HepG2 (cell line): ENCODE data around the gene PRKAG1. TPM values are rescaled to one million over a fixed set of nuclear protein-coding genes. Genes with fewer than 3 reads are reported as not detected.

Experiments
- ARNT ChIP-seq: fragments of 450-650 bp; IDR thresholded peaks from 2 replicates; pipeline ENCODE4 v1.6.1; 2017
- DNMT3B ChIP-seq: conservative IDR thresholded peaks from 2 replicates; pipeline ENCODE4 v1.6.1; 2016; ENCODE audit warnings: missing biosample characterization, control low read depth
- FLYWCH1 ChIP-seq: sonication (generic); formaldehyde crosslinking; IDR thresholded peaks from 2 replicates; pipeline ENCODE4 v1.8.1; 2023; ENCODE audit warnings: mild to moderate bottlenecking, missing genetic modification reagents
- HCFC1 ChIP-seq: fragments of 150-350 bp; IDR thresholded peaks from 2 replicates; pipeline ENCODE4 v1.6.1; 2014; ENCODE audit warnings: low read depth, low read length
- HES4 ChIP-seq: sonication (generic); formaldehyde crosslinking; IDR thresholded peaks from 2 replicates; pipeline ENCODE4 v1.9.0; 2021; ENCODE audit warnings: mild to moderate bottlenecking, missing genetic modification reagents, borderline replicate concordance
- HHEX ChIP-seq: IDR thresholded peaks from 2 replicates; pipeline ENCODE4 v1.6.1; 2016; ENCODE audit warnings: control low read depth
- HIC2 ChIP-seq: sonication (generic); formaldehyde crosslinking; IDR thresholded peaks from 2 replicates; pipeline ENCODE4 v1.9.0; 2022; ENCODE audit warnings: low read depth, missing genetic modification reagents
- IRF2 ChIP-seq: IDR thresholded peaks from 2 replicates; pipeline ENCODE4 v1.6.1; 2018; ENCODE audit warnings: missing genetic modification reagents, missing compliant biosample characterization
- IRF9 ChIP-seq: sonication (generic); formaldehyde crosslinking; IDR thresholded peaks from 2 replicates; pipeline ENCODE4 v1.8.0; 2022; ENCODE audit warnings: missing genetic modification reagents, mild to moderate bottlenecking, borderline replicate concordance
- PCBP2 ChIP-seq: fragments of 200-400 bp; formaldehyde crosslinking; optimal IDR thresholded peaks from 2 replicates; pipeline ENCODE3; 2018; ENCODE audit warnings: low read length, low read depth; ENCODE audit not compliant: poor library complexity, severe bottlenecking
- PRDM15 ChIP-seq: sonication (generic); formaldehyde crosslinking; IDR thresholded peaks from 2 replicates; pipeline ENCODE4 v1.4.0; 2020; ENCODE audit warnings: missing genetic modification reagents
- SOX13 ChIP-seq, 3 experiments: fragments of 450-650 bp in 1 of 3; sonication (generic) in 1 of 3; formaldehyde crosslinking in 1 of 3; IDR thresholded peaks in 2 of 3; conservative IDR thresholded peaks in 1 of 3; 2 replicates each; pipeline versions ENCODE4 v1.5.0 to v1.6.1; 2016 to 2020; ENCODE audit warnings: antibody characterized with exemption in 1 of 3, mild to moderate bottlenecking in 1 of 3, missing compliant biosample characterization in 1 of 3, missing genetic modification reagents in 1 of 3, moderate library complexity in 1 of 3
- STAG1 ChIP-seq: sonication (generic); formaldehyde crosslinking; IDR thresholded peaks from 2 replicates; pipeline ENCODE4 v1.4.0; 2020; ENCODE audit warnings: missing genetic modification reagents
- THYN1 ChIP-seq: sonication (generic); formaldehyde crosslinking; IDR thresholded peaks from 2 replicates; pipeline ENCODE4 v1.8.1; 2023; ENCODE audit warnings: low read depth, mild to moderate bottlenecking, moderate library complexity, missing genetic modification reagents, borderline replicate concordance
- ZFP37 ChIP-seq: sonication (generic); formaldehyde crosslinking; IDR thresholded peaks from 2 replicates; pipeline ENCODE4 v1.4.0; 2020; ENCODE audit warnings: missing genetic modification reagents, borderline replicate concordance
- ZNF281 ChIP-seq: sonication (generic); formaldehyde crosslinking; IDR thresholded peaks from 2 replicates; pipeline ENCODE4 v1.4.0; 2020; ENCODE audit warnings: missing genetic modification reagents, borderline replicate concordance
- ZNF335 ChIP-seq: sonication (generic); formaldehyde crosslinking; IDR thresholded peaks from 2 replicates; pipeline ENCODE4 v1.4.0; 2020; ENCODE audit warnings: missing genetic modification reagents
- ZNF33A ChIP-seq: sonication (generic); formaldehyde crosslinking; IDR thresholded peaks from 2 replicates; pipeline ENCODE4 v1.5.1; 2020; ENCODE audit warnings: missing genetic modification reagents, mild to moderate bottlenecking, moderate library complexity, borderline replicate concordance
- ZNF446 ChIP-seq: sonication (generic); formaldehyde crosslinking; IDR thresholded peaks from 2 replicates; pipeline ENCODE4 v1.5.0; 2020; ENCODE audit warnings: mild to moderate bottlenecking, missing genetic modification reagents
- ZNF496 ChIP-seq: sonication (generic); formaldehyde crosslinking; IDR thresholded peaks from 2 replicates; pipeline ENCODE4 v1.8.1; 2023; ENCODE audit warnings: mild to moderate bottlenecking, moderate library complexity, missing genetic modification reagents; ENCODE audit not compliant: insufficient replicate concordance
- ZNF605 ChIP-seq: sonication (generic); formaldehyde crosslinking; IDR thresholded peaks from 2 replicates; pipeline ENCODE4 v1.8.0; 2022; ENCODE audit warnings: mild to moderate bottlenecking, missing genetic modification reagents
- ZSCAN29 ChIP-seq: sonication (generic); formaldehyde crosslinking; conservative IDR thresholded peaks from 2 replicates; pipeline ENCODE4 v1.4.0; 2020; ENCODE audit warnings: mild to moderate bottlenecking, missing genetic modification reagents
- polyA plus RNA-seq, 8 experiments: library from polyadenylated mRNA; depleted of rRNA in 3 of 8; stranded (reverse) in 7 of 8; unstranded in 1 of 8; fragments of >200 nt; fragmentation: Illumina TruSeq in 4 of 8; extraction: Trizol in 4 of 8; gene quantifications; 2 replicates each; pipeline versions ENCODE4 v1.2.1 to v1.2.3, GENCODE V29; 2011 to 2016; ENCODE audit warnings: low read depth in 4 of 8, missing spikeins in 1 of 8, mixed read lengths in 1 of 8; ENCODE audit not compliant: insufficient read depth in 1 of 8
- total RNA-seq, 5 experiments: library from RNA; depleted of rRNA; stranded (reverse); fragments of >200 nt; fragmentation: Illumina TruSeq; extraction: Trizol; gene quantifications; 2 replicates each; pipeline ENCODE4 v1.2.3, GENCODE V29; 2016; ENCODE audit warnings: low read depth in 1 of 5

PRKAG1 gene
- total and polyA plus RNA-seq, 2 of the 13 experiments (the other 11 are each of a cell fraction or from before 2014, with no cell fraction given), result 26.1 to 32.8 TPM

- TF ChIP-seq PRDM15 (CRISPR knock-in tag) (no peak), ZNF281 (CRISPR knock-in tag) (no peak), FLYWCH1 (CRISPR knock-in tag) (no peak), ZNF335 (no peak), DNMT3B (no peak), HES4 (no peak), ZNF446 (CRISPR knock-in tag) (no peak), STAG1 (CRISPR knock-in tag) (peak; percentile 6; the same call in 1 of the 2 replicates), SOX13 (IDR thresholded peaks at IDR 0.05) (no peak), SOX13 (CRISPR knock-in tag; conservative IDR thresholded peaks at IDR 0.05 in 1 of 2, IDR thresholded peaks at IDR 0.05 in 1 of 2) (no peak), IRF9 (CRISPR knock-in tag) (no peak), ARNT (no peak), ZSCAN29 (CRISPR knock-in tag) (no peak), ZNF33A (CRISPR knock-in tag) (no peak), IRF2 (CRISPR knock-in tag) (no peak), THYN1 (CRISPR knock-in tag) (no peak), HHEX (no peak), ZNF605 (CRISPR knock-in tag) (no peak), HIC2 (CRISPR knock-in tag) (no peak), HCFC1 (no peak), PCBP2 (no peak), ZNF496 (CRISPR knock-in tag) (no peak), ZFP37 (no peak)
Measured at GRCh38 chr12:49043856-49044258, 25.3 kb upstream of the PRKAG1 start (continued).
